H1 (cell line): ENCODE results near the gene OR1C1.

Experiments used
- CTCF ChIP-seq, 3 experiments: IDR thresholded peaks; 1 replicate in 2 of 3; 2 replicates in 1 of 3; pipeline versions ENCODE4 v1.5.1 to v1.6.1; 2011; ENCODE audit warnings: low read length in 3 of 3, mild to moderate bottlenecking in 3 of 3, inconsistent platforms in 2 of 3, low read depth in 1 of 3, moderate library complexity in 1 of 3; ENCODE audit not compliant: insufficient read depth in 1 of 3; ENCODE audit errors: control extremely low read depth in 1 of 3
- EZH2 ChIP-seq: fragments of 200-600 bp; sonication (generic); IDR thresholded peaks from 2 replicates; pipeline ENCODE4 v1.7.1; 2012; ENCODE audit warnings: low read depth, mild to moderate bottlenecking, moderate library complexity, low read length, inconsistent platforms; ENCODE audit not compliant: severe bottlenecking
- GTF2F1 ChIP-seq: IDR thresholded peaks from 2 replicates; pipeline ENCODE4 v1.6.1; 2012; ENCODE audit warnings: low read depth, low read length, improper control_type of control experiment, borderline replicate concordance
- MAFK ChIP-seq: IDR thresholded peaks from 2 replicates; pipeline ENCODE4 v1.6.1; 2012; ENCODE audit warnings: low read depth, mild to moderate bottlenecking, improper control_type of control experiment, low read length
- NRF1 ChIP-seq: IDR thresholded peaks from 2 replicates; pipeline ENCODE4 v1.6.1; 2011; ENCODE audit warnings: mild to moderate bottlenecking, low read depth, low read length, improper control_type of control experiment
- POLR2A ChIP-seq, 2 experiments: IDR thresholded peaks; 1 replicate in 1 of 2; 2 replicates in 1 of 2; pipeline ENCODE4 v1.6.1; 2011; ENCODE audit warnings: low read depth in 2 of 2, low read length in 2 of 2, mild to moderate bottlenecking in 2 of 2; ENCODE audit errors: control extremely low read depth in 1 of 2
- RAD21 ChIP-seq, 2 experiments: IDR thresholded peaks in 1 of 2; conservative IDR thresholded peaks in 1 of 2; 2 replicates each; pipeline ENCODE4 v1.6.1; 2011; ENCODE audit warnings: low read depth in 2 of 2, low read length in 2 of 2, improper control_type of control experiment in 1 of 2, inconsistent platforms in 1 of 2, mild to moderate bottlenecking in 1 of 2, moderate library complexity in 1 of 2
- RXRA ChIP-seq: IDR thresholded peaks from 2 replicates; pipeline ENCODE4 v1.6.1; 2011; ENCODE audit warnings: low read depth, mild to moderate bottlenecking, low read length, moderate library complexity; ENCODE audit not compliant: insufficient read depth
- YY1 ChIP-seq: IDR thresholded peaks from 2 replicates; pipeline ENCODE4 v1.6.1; 2011; ENCODE audit warnings: low read depth, mild to moderate bottlenecking, low read length

DNA sequence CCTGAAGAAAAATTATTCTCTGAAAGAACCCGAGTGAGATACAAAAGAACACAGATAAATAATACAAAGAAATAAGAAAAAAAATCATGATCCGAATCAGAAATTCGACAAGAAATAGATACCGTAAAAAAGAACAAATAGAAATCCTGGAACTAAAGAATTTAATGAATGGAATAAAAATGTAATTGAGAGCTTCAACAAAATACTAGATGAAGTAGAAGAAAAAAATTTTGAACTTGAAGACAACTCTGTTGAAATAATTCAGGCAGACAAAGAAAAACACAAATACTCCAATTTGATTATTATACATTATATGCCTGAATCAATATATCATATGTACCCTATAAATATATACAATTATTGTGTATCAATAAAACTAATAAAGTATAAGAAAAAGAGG, 39.1 kb downstream of the OR1C1 start:
- TF ChIP-seq RXRA (no peak), CTCF (IDR thresholded peaks at IDR 0.05; ENCODE audit: control extremely low read depth in 1 of 3, insufficient read depth in 1 of 3, low read depth in 1 of 3, low read length in 3 of 3) (no peak), EZH2 (no peak), RAD21 (IDR thresholded peaks at IDR 0.05 in 1 of 2, conservative IDR thresholded peaks at IDR 0.05 in 1 of 2; ENCODE audit: low read depth in 2 of 2, low read length in 2 of 2) (no peak), NRF1 (no peak), MAFK (no peak), YY1 (no peak), GTF2F1 (no peak), POLR2A (IDR thresholded peaks at IDR 0.05; ENCODE audit: control extremely low read depth in 1 of 2, low read depth in 2 of 2, low read length in 2 of 2) (no peak)
